Erythroblast (primary cell): Measurements from ENCODE around the gene RAD54L.

Source experiments
- GATA1 ChIP-seq: IDR thresholded peaks from 2 replicates; pipeline ENCODE4 v1.6.1; 2011; ENCODE audit warnings: low read depth, mild to moderate bottlenecking, control low read depth, low read length, moderate library complexity
- POLR2A ChIP-seq: IDR thresholded peaks from 2 replicates; pipeline ENCODE4 v1.6.1; 2011; ENCODE audit warnings: mild to moderate bottlenecking, low read length

- TF ChIP-seq POLR2A (peak; percentile 83), GATA1 (no peak)
Measured at GRCh38 chr1:46303038-46303871, 55.7 kb downstream of the RAD54L start, which contains the start of the genes LRRC41 and UQCRH.
